Cardiac muscle cell (in vitro differentiated cells and primary cell): Measurements from ENCODE around the gene TUBB4A. TPM values are rescaled to one million over a fixed set of nuclear protein-coding genes. Genes with fewer than 3 reads are reported as not detected.

ENCODE experiments used
- DNase-seq, 2 donors: peaks; one replicate each; pipeline versions ENCODE4 v3.0.0 to v3.0.0-alpha.2; 2010 to 2017; ENCODE audit warnings: low read depth in 1 of 2, low spot score in 1 of 2
- H3K27ac ChIP-seq: fragments of 200-600 bp; sonication (generic); 2 replicates; pipeline ENCODE4 v1.5.1; 2016
- H3K27me3 ChIP-seq: fragments of 200-600 bp; sonication (generic); 2 replicates; pipeline ENCODE4 v1.6.0; 2016; ENCODE audit warnings: control low read depth
- H3K36me3 ChIP-seq: fragments of 200-600 bp; sonication (generic); 2 replicates; pipeline ENCODE4 v1.5.1; 2016; ENCODE audit warnings: control low read depth
- H3K4me1 ChIP-seq: fragments of 200-600 bp; sonication (generic); 2 replicates; pipeline ENCODE4 v1.8.1; 2017; ENCODE audit warnings: low read depth, mild to moderate bottlenecking, mixed run types
- H3K4me3 ChIP-seq: fragments of 200-600 bp; sonication (generic); 2 replicates; pipeline ENCODE4 v1.5.1; 2016; ENCODE audit warnings: mild to moderate bottlenecking
- H3K9me3 ChIP-seq: fragments of 200-600 bp; sonication (generic); 2 replicates; pipeline ENCODE4 v1.5.1; 2017; ENCODE audit warnings: low read depth, mild to moderate bottlenecking, control low read depth
- CTCF ChIP-seq: IDR thresholded peaks from 2 replicates; pipeline ENCODE4 v1.5.1; 2012; ENCODE audit warnings: low read depth, mild to moderate bottlenecking, low read length
- polyA plus RNA-seq: library from polyadenylated mRNA; unstranded; fragments of >200 nt; fragmentation: Nextera tagmentation; extraction: Ambion mirVana; gene quantifications from 2 replicates; pipeline ENCODE4 v1.2.1, GENCODE V29; 2016
- total RNA-seq: library from RNA; depleted of rRNA; stranded (reverse); fragments of >200 nt; gene quantifications from 2 replicates; pipeline ENCODE4 v1.2.3, GENCODE V29; 2016

Gene TUBB4A
- total and polyA plus RNA-seq, 2 experiments from 2014 or later, result 18.2 to 21.6 TPM

GRCh38 chr19:6473647-6474046, 28.5 kb downstream of the TUBB4A start:
- H3K27me3 ChIP-seq, result peaks cover 12% of the 10 kb centered on the region
- no peak overlapping the region for H3K27ac ChIP-seq
- TF ChIP-seq CTCF, result no peak
- H3K36me3 ChIP-seq, result no peaks in the 10 kb centered on the region
- no peaks in the 10 kb centered on the region for H3K4me1 ChIP-seq
- H3K9me3 ChIP-seq, result no peaks in the 10 kb centered on the region
- DNase-seq, result no peak
- H3K4me3 ChIP-seq, result no peak overlapping the region

GRCh38 chr19:6472713-6473112, 29.4 kb downstream of the TUBB4A start:
- H3K27ac ChIP-seq, result no peak overlapping the region
- TF ChIP-seq CTCF, result no peak
- peaks cover 12% of the 10 kb centered on the region for H3K27me3 ChIP-seq
- H3K4me3 ChIP-seq, result no peak overlapping the region
- H3K9me3 ChIP-seq, result no peaks in the 10 kb centered on the region
- no peaks in the 10 kb centered on the region for H3K4me1 ChIP-seq
- H3K36me3 ChIP-seq, result no peaks in the 10 kb centered on the region
- DNase-seq, result no peak

DNA sequence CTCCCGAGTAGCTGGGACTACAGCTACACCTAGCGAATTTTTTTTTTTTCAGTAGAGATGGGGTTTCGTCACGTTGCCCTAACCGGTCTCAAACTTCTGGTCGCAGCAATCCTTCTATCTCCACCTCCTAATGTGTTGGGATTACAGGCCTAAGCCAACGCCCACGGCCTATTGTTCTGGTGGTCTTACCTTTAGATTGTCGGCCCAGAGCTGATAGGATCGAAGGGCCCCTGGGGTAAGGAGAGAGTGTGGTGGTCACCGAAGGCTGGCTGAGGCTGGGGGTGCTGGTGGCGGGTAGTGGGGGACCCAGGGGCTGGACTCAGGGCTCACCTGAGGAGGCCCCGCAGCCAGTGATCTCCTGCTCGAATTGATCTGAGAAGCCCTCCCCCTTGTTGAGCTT, 31.0 kb downstream of the TUBB4A start:
- no peak for DNase-seq
- peaks cover 12% of the 10 kb centered on the region for H3K27me3 ChIP-seq
- no peak for TF ChIP-seq CTCF

DNA sequence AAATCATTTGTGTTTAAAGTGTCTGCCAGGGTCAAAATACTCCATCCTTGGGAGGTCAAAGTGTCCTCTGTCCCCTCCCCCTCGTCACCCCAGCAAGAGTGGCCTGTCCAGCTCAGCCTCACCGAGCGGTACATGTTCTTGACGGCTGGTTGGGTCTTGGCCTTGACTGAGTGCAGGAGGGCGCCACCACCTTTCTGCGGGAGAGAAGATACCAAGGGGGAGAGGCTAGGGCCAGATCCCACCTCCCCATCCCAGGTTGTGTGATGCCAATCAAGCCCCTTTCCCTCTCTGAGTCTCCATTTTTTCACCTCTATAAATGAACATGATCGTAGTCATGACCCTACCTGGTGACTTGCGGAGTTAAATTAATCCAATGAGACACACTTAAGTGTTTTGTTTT, 31.9 kb downstream of the TUBB4A start:
- no peaks in the 10 kb centered on the region for H3K4me1 ChIP-seq
- H3K27ac ChIP-seq, result no peak overlapping the region
- DNase-seq, result no peak
- H3K9me3 ChIP-seq, result no peaks in the 10 kb centered on the region
- no peaks in the 10 kb centered on the region for H3K36me3 ChIP-seq
- peaks cover 15% of the 10 kb centered on the region for H3K27me3 ChIP-seq
- H3K4me3 ChIP-seq, result no peak overlapping the region
- TF ChIP-seq CTCF, result no peak

More for the DNA sequence above, 31.0 kb downstream of the TUBB4A start:
- H3K4me1 ChIP-seq, result no peaks in the 10 kb centered on the region
- H3K4me3 ChIP-seq, result no peak overlapping the region
- H3K9me3 ChIP-seq, result no peaks in the 10 kb centered on the region
- no peaks in the 10 kb centered on the region for H3K36me3 ChIP-seq
- no peak overlapping the region for H3K27ac ChIP-seq

- H3K4me3 ChIP-seq, result no peak overlapping the region
- H3K36me3 ChIP-seq, result no peaks in the 10 kb centered on the region
- no peak for TF ChIP-seq CTCF
- no peak for DNase-seq
- H3K4me1 ChIP-seq, result no peaks in the 10 kb centered on the region
- H3K9me3 ChIP-seq, result no peaks in the 10 kb centered on the region
- H3K27ac ChIP-seq, result no peak overlapping the region
- peaks cover 37% of the 10 kb centered on the region for H3K27me3 ChIP-seq
Observed at GRCh38 chr19:6467384-6467783, 34.7 kb downstream of the TUBB4A start.
